B cell (primary cell): ENCODE data around the gene SLC35F3.

Experiments
- CTCF ChIP-seq: fragments of 200-600 bp; IDR thresholded peaks from one replicate; pipeline ENCODE4 v1.8.0; 2022; ENCODE audit warnings: antibody characterized with exemption, mild to moderate bottlenecking
- EZH2 ChIP-seq: IDR thresholded peaks from 2 replicates; pipeline ENCODE4 v1.6.1; 2012; ENCODE audit warnings: borderline replicate concordance, low read depth, mild to moderate bottlenecking, moderate library complexity, low read length; ENCODE audit not compliant: insufficient read depth, poor library complexity, severe bottlenecking

GRCh38 chr1:234281826-234282489 lies 377.5 kb downstream of the SLC35F3 start:
- TF ChIP-seq CTCF (no peak), EZH2 (no peak)
